HepG2 (cell line): ENCODE results near the gene TSGA10IP. TPM values are rescaled to one million over a fixed set of nuclear protein-coding genes. Genes with fewer than 3 reads are reported as not detected.

Experiments
- DR1 ChIP-seq: sonication (generic); formaldehyde crosslinking; IDR thresholded peaks from 2 replicates; pipeline ENCODE4 v1.8.0; 2021; ENCODE audit warnings: mild to moderate bottlenecking, missing genetic modification reagents, inconsistent platforms
- EHMT2 ChIP-seq: fragments of 200-600 bp; sonication (generic); IDR thresholded peaks from 2 replicates; pipeline ENCODE4 v1.7.0; 2017; ENCODE audit warnings: antibody characterized with exemption, low read depth, low read length, borderline replicate concordance
- ETS1 ChIP-seq: sonication (generic); formaldehyde crosslinking; IDR thresholded peaks from 2 replicates; pipeline ENCODE4 v1.4.0; 2020; ENCODE audit warnings: missing genetic modification reagents
- FOSL2 ChIP-seq: sonication (generic); formaldehyde crosslinking; IDR thresholded peaks from 2 replicates; pipeline ENCODE4 v1.4.0; 2020; ENCODE audit warnings: missing genetic modification reagents
- FOXA3 ChIP-seq: IDR thresholded peaks from 2 replicates; pipeline ENCODE4 v1.6.1; 2016; ENCODE audit warnings: missing genetic modification reagents, missing compliant biosample characterization
- GPN1 ChIP-seq: sonication (generic); formaldehyde crosslinking; IDR thresholded peaks from 2 replicates; pipeline ENCODE4 v1.5.1; 2020; ENCODE audit warnings: missing genetic modification reagents, borderline replicate concordance
- HNRNPK ChIP-seq: fragments of 200-400 bp; formaldehyde crosslinking; IDR thresholded peaks from 2 replicates; pipeline ENCODE4 v1.6.1; 2018; ENCODE audit warnings: low read length, low read depth, moderate library complexity, mild to moderate bottlenecking; ENCODE audit not compliant: poor library complexity, severe bottlenecking
- HOXA5 ChIP-seq: sonication (generic); formaldehyde crosslinking; IDR thresholded peaks from 2 replicates; pipeline ENCODE4 v1.4.0; 2020; ENCODE audit warnings: missing genetic modification reagents
- KAT8 ChIP-seq: IDR thresholded peaks from 2 replicates; pipeline ENCODE4 v1.6.1; 2016; ENCODE audit warnings: missing genetic modification reagents, missing compliant biosample characterization
- KLF9 ChIP-seq: IDR thresholded peaks from 2 replicates; pipeline ENCODE4 v1.6.1; 2016; ENCODE audit warnings: low read depth
- MAFF ChIP-seq: IDR thresholded peaks from 2 replicates; pipeline ENCODE4 v1.6.1; 2011; ENCODE audit warnings: low read depth, low read length, improper control_type of control experiment
- MAZ ChIP-seq, 2 experiments: sonication (generic) in 1 of 2; formaldehyde crosslinking in 1 of 2; IDR thresholded peaks; 2 replicates each; pipeline versions ENCODE4 v1.5.0 to v1.6.1; 2012 to 2020; ENCODE audit warnings: low read depth in 2 of 2, mild to moderate bottlenecking in 2 of 2, borderline replicate concordance in 1 of 2, improper control_type of control experiment in 1 of 2, low read length in 1 of 2, missing genetic modification reagents in 1 of 2, moderate library complexity in 1 of 2
- MBNL3 ChIP-seq: fragments of 250-450 bp; sonication (Bioruptor Pico); conservative IDR thresholded peaks from 2 replicates; pipeline ENCODE4 v1.8.0; 2022; ENCODE audit warnings: mild to moderate bottlenecking, inconsistent platforms
- MLX ChIP-seq: IDR thresholded peaks from 2 replicates; pipeline ENCODE4 v1.6.1; 2016
- PITX1 ChIP-seq: sonication (generic); formaldehyde crosslinking; IDR thresholded peaks from 2 replicates; pipeline ENCODE4 v1.5.1; 2020; ENCODE audit warnings: mild to moderate bottlenecking, missing genetic modification reagents
- RAD21 ChIP-seq: fragments of 450-650 bp; formaldehyde crosslinking; IDR thresholded peaks from 2 replicates; pipeline ENCODE4 v1.5.0; 2020; ENCODE audit warnings: mild to moderate bottlenecking
- TAF15 ChIP-seq: fragments of 200-400 bp; formaldehyde crosslinking; IDR thresholded peaks from one replicate; pipeline ENCODE4 v1.6.1; 2018; ENCODE audit warnings: mild to moderate bottlenecking, low read depth, low read length; ENCODE audit not compliant: poor library complexity, severe bottlenecking
- TEAD2 ChIP-seq: sonication (generic); formaldehyde crosslinking; IDR thresholded peaks from 2 replicates; pipeline ENCODE4 v1.9.0; 2021; ENCODE audit warnings: missing genetic modification reagents
- THAP11 ChIP-seq: IDR thresholded peaks from 2 replicates; pipeline ENCODE4 v1.6.1; 2016; ENCODE audit warnings: missing biosample characterization, missing genetic modification reagents
- TRIM24 ChIP-seq: sonication (generic); formaldehyde crosslinking; IDR thresholded peaks from 2 replicates; pipeline ENCODE4 v1.8.0; 2022; ENCODE audit warnings: mild to moderate bottlenecking, missing genetic modification reagents
- ZBTB21 ChIP-seq: sonication (generic); formaldehyde crosslinking; IDR thresholded peaks from 2 replicates; pipeline ENCODE4 v1.4.0; 2020; ENCODE audit warnings: missing genetic modification reagents
- ZC3H13 ChIP-seq: sonication (generic); formaldehyde crosslinking; IDR thresholded peaks from 2 replicates; pipeline ENCODE4 v1.8.1; 2023; ENCODE audit warnings: mild to moderate bottlenecking, missing genetic modification reagents, moderate library complexity
- ZFX ChIP-seq: sonication (generic); formaldehyde crosslinking; IDR thresholded peaks from 2 replicates; pipeline ENCODE4 v1.4.0; 2020; ENCODE audit warnings: mild to moderate bottlenecking, low read depth, missing genetic modification reagents, moderate library complexity
- ZNF205 ChIP-seq: IDR thresholded peaks from 2 replicates; pipeline ENCODE4 v1.6.1; 2018; ENCODE audit warnings: missing biosample characterization, missing genetic modification reagents
- ZNF446 ChIP-seq: sonication (generic); formaldehyde crosslinking; IDR thresholded peaks from 2 replicates; pipeline ENCODE4 v1.5.0; 2020; ENCODE audit warnings: mild to moderate bottlenecking, missing genetic modification reagents
- ZNF597 ChIP-seq: sonication (generic); formaldehyde crosslinking; IDR thresholded peaks from 2 replicates; pipeline ENCODE4 v1.5.0; 2020; ENCODE audit warnings: missing genetic modification reagents
- ZNF598 ChIP-seq: sonication (generic); formaldehyde crosslinking; IDR thresholded peaks from 2 replicates; pipeline ENCODE4 v1.5.1; 2020; ENCODE audit warnings: mild to moderate bottlenecking, missing genetic modification reagents, borderline replicate concordance
- ZNF619 ChIP-seq: sonication (generic); formaldehyde crosslinking; IDR thresholded peaks from 2 replicates; pipeline ENCODE4 v1.4.0; 2020; ENCODE audit warnings: mild to moderate bottlenecking, missing genetic modification reagents
- ZNF772 ChIP-seq: sonication (generic); formaldehyde crosslinking; IDR thresholded peaks from 2 replicates; pipeline ENCODE4 v1.5.0; 2020; ENCODE audit warnings: mild to moderate bottlenecking, missing genetic modification reagents
- ZNF777 ChIP-seq: sonication (generic); formaldehyde crosslinking; IDR thresholded peaks from 2 replicates; pipeline ENCODE4 v1.4.0; 2020; ENCODE audit warnings: missing genetic modification reagents
- polyA plus RNA-seq, 8 experiments: library from polyadenylated mRNA; depleted of rRNA in 3 of 8; stranded (reverse) in 7 of 8; unstranded in 1 of 8; fragments of >200 nt; fragmentation: Illumina TruSeq in 4 of 8; extraction: Trizol in 4 of 8; gene quantifications; 2 replicates each; pipeline versions ENCODE4 v1.2.1 to v1.2.3, GENCODE V29; 2011 to 2016; ENCODE audit warnings: low read depth in 4 of 8, missing spikeins in 1 of 8, mixed read lengths in 1 of 8; ENCODE audit not compliant: insufficient read depth in 1 of 8
- total RNA-seq, 5 experiments: library from RNA; depleted of rRNA; stranded (reverse); fragments of >200 nt; fragmentation: Illumina TruSeq; extraction: Trizol; gene quantifications; 2 replicates each; pipeline ENCODE4 v1.2.3, GENCODE V29; 2016; ENCODE audit warnings: low read depth in 1 of 5

The TSGA10IP gene
- total and polyA plus RNA-seq, 2 of the 13 experiments (the other 11 are each of a cell fraction or from before 2014, with no cell fraction given), result not detected

GRCh38 chr11:65988791-65989592 is 43.7 kb downstream of the TSGA10IP start (continued):
- TF ChIP-seq RAD21 (CRISPR knock-in tag) (peak; percentile 93), ZNF598 (CRISPR knock-in tag) (no peak), ZNF619 (CRISPR knock-in tag) (no peak), HOXA5 (CRISPR knock-in tag) (no peak), FOXA3 (CRISPR knock-in tag) (peak; percentile 64; the same call in 1 of the 2 replicates), ZNF777 (CRISPR knock-in tag) (no peak), KAT8 (CRISPR knock-in tag) (peak; percentile 55; the same call in 1 of the 2 replicates), KLF9 (no peak), TAF15 (no peak), THAP11 (CRISPR knock-in tag) (peak; percentile 70), MBNL3 (CRISPR knock-in tag) (no peak), MLX (no peak), EHMT2 (no peak), MAFF (peak; percentile 59; the same call in 1 of the 2 replicates), ZC3H13 (CRISPR knock-in tag) (no peak), ZNF772 (CRISPR knock-in tag) (peak; percentile 34; the same call in 1 of the 2 replicates), ZNF597 (CRISPR knock-in tag) (no peak), HNRNPK (no peak), ZFX (CRISPR knock-in tag) (peak; percentile 33; the same call in 1 of the 2 replicates), ZBTB21 (CRISPR knock-in tag) (no peak), DR1 (CRISPR knock-in tag) (no peak), ZNF446 (CRISPR knock-in tag) (no peak), ETS1 (CRISPR knock-in tag) (no peak), FOSL2 (CRISPR knock-in tag) (peak; percentile 42; the same call in 1 of the 2 replicates), MAZ (IDR thresholded peaks at IDR 0.05; ENCODE audit: borderline replicate concordance, low read depth, low read length) (no peak), MAZ (CRISPR knock-in tag; IDR thresholded peaks at IDR 0.05; ENCODE audit: low read depth) (peak; percentile 63; the same call in 1 of the 2 replicates), GPN1 (CRISPR knock-in tag) (no peak), PITX1 (0 out of 2 replicates have a peak, but pooled peaks have one; percentile 38), TEAD2 (CRISPR knock-in tag) (no peak), TRIM24 (CRISPR knock-in tag) (no peak), ZNF205 (CRISPR knock-in tag) (no peak)
